Activated naive CD4-positive, alpha-beta T cell treated with anti-CD3 and anti-CD28 coated beads, Interleukin-2, amount 10 ng/mL, durations not matched to agents 7 days and 5 days (primary cell): ENCODE results near the gene RMND5A.
"Not testable (repeated sequence)": the region's sequence is repeated elsewhere in the genome, so short reads cannot be mapped to it uniquely, and the experiment has no call there.

Experiments used
- CTCF ChIA-PET: fragments of 350-600 bp; sonication (Branson Sonifier 250); formaldehyde crosslinking; loops from one replicate; lab custom pipeline; 2021; ENCODE audit warnings: antibody characterized with exemption; lab: Charles Lee
- DNase-seq: peaks from one replicate; pipeline ENCODE4 v3.0.0-alpha.2; 2020
- H3K27ac Mint-ChIP-seq: one replicate; pipeline ENCODE4 v1.8.0; 2021; ENCODE audit warnings: mild to moderate bottlenecking, moderate library complexity, mixed read lengths
- H3K27me3 Mint-ChIP-seq: one replicate; pipeline ENCODE4 v1.8.0; 2021; ENCODE audit warnings: mild to moderate bottlenecking, mixed read lengths
- H3K36me3 Mint-ChIP-seq: one replicate; pipeline ENCODE4 v1.8.0; 2021; ENCODE audit warnings: mixed read lengths
- H3K4me1 Mint-ChIP-seq: one replicate; pipeline ENCODE4 v1.8.0; 2021; ENCODE audit warnings: mixed read lengths
- H3K4me3 Mint-ChIP-seq: one replicate; pipeline ENCODE4 v1.8.0; 2021; ENCODE audit warnings: mild to moderate bottlenecking, moderate library complexity, mixed read lengths
- H3K9me3 Mint-ChIP-seq: one replicate; pipeline ENCODE4 v1.8.0; 2021; ENCODE audit warnings: mixed read lengths

The RMND5A gene

DNA sequence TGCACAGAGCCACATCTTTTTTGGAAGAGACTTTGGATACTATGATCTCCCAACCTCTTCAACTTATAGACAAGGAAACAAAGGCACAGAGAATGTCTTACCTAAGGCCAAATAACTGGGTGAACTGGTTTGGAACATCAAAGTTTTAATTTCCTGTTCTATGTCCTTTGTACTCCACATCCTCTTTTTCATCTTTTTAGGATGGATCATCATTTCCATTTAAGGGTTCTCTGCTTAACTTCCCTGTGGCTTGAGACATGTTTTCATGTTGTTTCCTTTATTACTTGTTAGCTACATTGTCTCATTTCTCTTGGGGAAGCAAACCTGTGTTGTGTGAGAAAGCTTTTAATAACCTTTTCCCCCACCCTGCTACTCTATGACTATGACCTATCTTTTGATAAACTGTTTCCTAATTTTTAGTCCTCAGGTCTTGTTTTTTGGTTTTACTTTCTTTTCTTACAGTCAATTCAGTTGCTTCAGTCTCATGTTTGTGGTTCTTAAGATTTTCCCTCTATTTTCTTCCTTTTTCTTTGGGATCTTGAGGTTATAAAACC is 22.5 kb upstream of the RMND5A start:
- H3K36me3 Mint-ChIP-seq: peaks cover 2% of the 10 kb centered on the region
- peaks cover 9% of the 10 kb centered on the region for H3K4me1 Mint-ChIP-seq
- H3K27me3 Mint-ChIP-seq: peaks cover 9% of the 10 kb centered on the region
- H3K4me3 Mint-ChIP-seq: no peak overlapping the region
- CTCF ChIA-PET: no interaction called here
- no peak for DNase-seq
- no peak overlapping the region for H3K27ac Mint-ChIP-seq
- peaks cover 13% of the 10 kb centered on the region for H3K9me3 Mint-ChIP-seq

GRCh38 chr2:86700690-86701089 is 19.4 kb upstream of the RMND5A start:
- Mint-ChIP-seq H3K27me3 (peaks cover 8% of the 10 kb centered on the region), H3K36me3 (no peaks in the 10 kb centered on the region), H3K4me1 (peaks cover 9% of the 10 kb centered on the region), H3K27ac (no peak overlapping the region), H3K4me3 (no peak overlapping the region), H3K9me3 (peaks cover 2% of the 10 kb centered on the region)
- CTCF ChIA-PET: no interaction called here
- DNase-seq: no peak

DNA sequence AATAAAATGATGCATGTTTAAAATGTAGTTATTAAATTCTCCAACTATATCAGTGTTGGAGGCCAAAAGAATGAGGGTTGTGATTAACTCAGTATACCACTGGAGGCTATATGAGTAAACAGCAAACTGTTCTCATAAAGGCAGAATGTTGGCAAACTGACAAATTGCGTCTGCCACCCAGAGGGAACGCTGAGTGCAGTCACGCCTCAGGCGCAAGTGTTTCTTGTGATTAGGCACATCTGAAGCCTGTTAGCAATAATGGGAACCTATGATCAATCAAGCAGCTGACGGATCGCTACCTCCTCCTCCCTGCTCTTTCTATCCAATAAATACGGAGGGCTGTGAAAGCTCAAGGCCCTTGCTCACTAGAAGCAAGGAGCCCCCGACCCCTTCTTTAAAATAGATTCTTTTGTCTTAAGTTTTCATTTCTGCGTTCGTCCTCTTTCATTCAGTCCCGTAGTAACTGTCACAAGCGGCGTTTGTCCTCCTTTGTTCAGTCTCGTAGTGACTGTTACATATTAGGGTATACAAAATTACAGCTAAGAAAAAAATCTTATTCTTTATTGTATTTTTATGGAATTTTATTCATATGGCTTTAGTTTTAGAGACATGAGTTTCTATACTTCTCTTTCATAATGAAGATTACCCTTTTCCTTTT is 16.3 kb upstream of the RMND5A start:
- H3K9me3 Mint-ChIP-seq: no peaks in the 10 kb centered on the region
- H3K4me1 Mint-ChIP-seq: no peaks in the 10 kb centered on the region
- no peak for DNase-seq
- peaks cover 11% of the 10 kb centered on the region for H3K27me3 Mint-ChIP-seq
- no peak overlapping the region for H3K4me3 Mint-ChIP-seq
- CTCF ChIA-PET: no interaction called here
- peaks cover 1% of the 10 kb centered on the region for H3K36me3 Mint-ChIP-seq
- no peak overlapping the region for H3K27ac Mint-ChIP-seq

- H3K9me3 Mint-ChIP-seq: no peaks in the 10 kb centered on the region
Observed at GRCh38 chr2:86704459-86704971, 15.6 kb upstream of the RMND5A start.

DNA sequence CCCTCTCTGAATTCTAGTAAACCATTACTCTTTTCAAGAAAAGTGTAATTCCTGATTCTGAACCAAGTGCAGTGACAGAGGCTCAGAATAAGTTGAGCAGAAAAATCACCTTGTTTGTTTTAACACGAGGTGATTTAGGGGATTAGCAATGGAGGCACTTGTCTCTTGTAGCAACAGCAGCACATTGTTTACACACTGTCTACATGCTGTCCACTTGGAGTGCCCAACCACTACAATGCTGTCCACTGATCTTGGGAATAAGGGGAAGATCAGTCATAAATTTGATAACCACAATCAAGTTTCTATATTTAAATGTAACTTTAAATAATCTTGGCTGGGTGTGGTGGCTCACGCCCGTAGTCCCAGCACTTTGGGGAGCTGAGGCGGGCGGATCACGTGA is 13.9 kb upstream of the RMND5A start:
- no peaks in the 10 kb centered on the region for H3K4me1 Mint-ChIP-seq
- H3K36me3 Mint-ChIP-seq: peaks cover 3% of the 10 kb centered on the region
- CTCF ChIA-PET: no interaction called here
- H3K27ac Mint-ChIP-seq: no peak overlapping the region
- H3K4me3 Mint-ChIP-seq: no peak overlapping the region
- no peaks in the 10 kb centered on the region for H3K9me3 Mint-ChIP-seq
- DNase-seq: no peak
- peaks cover 11% of the 10 kb centered on the region for H3K27me3 Mint-ChIP-seq

More at GRCh38 chr2:86704459-86704971, 15.6 kb upstream of the RMND5A start:
- Mint-ChIP-seq H3K4me3 (no peak overlapping the region), H3K27me3 (peaks cover 11% of the 10 kb centered on the region), H3K36me3 (peaks cover 1% of the 10 kb centered on the region), H3K27ac (no peak overlapping the region), H3K4me1 (no peaks in the 10 kb centered on the region)
- DNase-seq: no peak
- CTCF ChIA-PET: no interaction called here

DNA sequence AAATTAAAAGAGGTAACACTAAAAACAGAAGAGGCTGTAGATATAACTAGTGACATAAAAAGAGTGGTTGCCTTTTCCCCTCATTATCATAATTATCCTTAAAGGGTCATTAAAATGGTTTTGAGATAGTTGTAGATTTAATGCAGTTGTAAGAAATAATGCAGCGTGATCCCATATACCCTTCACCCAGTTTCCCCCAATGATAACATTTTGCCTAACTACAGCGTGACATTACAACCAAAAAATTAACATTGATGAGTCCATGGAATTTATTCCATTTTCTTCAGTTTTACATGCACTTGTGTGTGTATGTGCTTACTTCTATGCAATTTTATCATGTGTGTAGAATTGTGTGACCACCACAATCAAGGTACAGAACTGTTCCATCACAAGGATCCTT is 13.2 kb upstream of the RMND5A start:
- H3K9me3 Mint-ChIP-seq: no peaks in the 10 kb centered on the region
- no peaks in the 10 kb centered on the region for H3K4me1 Mint-ChIP-seq
- peaks cover 3% of the 10 kb centered on the region for H3K36me3 Mint-ChIP-seq
- CTCF ChIA-PET: no interaction called here
- no peak overlapping the region for H3K27ac Mint-ChIP-seq
- DNase-seq: no peak
- H3K4me3 Mint-ChIP-seq: no peak overlapping the region
- H3K27me3 Mint-ChIP-seq: peaks cover 11% of the 10 kb centered on the region

GRCh38 chr2:86708126-86708525 is 12.0 kb upstream of the RMND5A start:
- H3K27me3 Mint-ChIP-seq, H3K36me3 Mint-ChIP-seq, H3K4me3 Mint-ChIP-seq, H3K9me3 Mint-ChIP-seq, CTCF ChIA-PET, H3K27ac Mint-ChIP-seq, H3K4me1 Mint-ChIP-seq, DNase-seq: not testable (repeated sequence)

- H3K27ac Mint-ChIP-seq, H3K9me3 Mint-ChIP-seq, H3K36me3 Mint-ChIP-seq, H3K27me3 Mint-ChIP-seq, DNase-seq, H3K4me1 Mint-ChIP-seq, H3K4me3 Mint-ChIP-seq, CTCF ChIA-PET: not testable (repeated sequence)
Observed at GRCh38 chr2:86714579-86715173, 5.4 kb upstream of the RMND5A start.

- H3K4me3 Mint-ChIP-seq, CTCF ChIA-PET, H3K27ac Mint-ChIP-seq: not testable (repeated sequence)
Observed at GRCh38 chr2:86719263-86719636, 841 bp upstream of the RMND5A start.

GRCh38 chr2:86720540-86721320 is 639 bp downstream of the RMND5A start:
- H3K9me3 Mint-ChIP-seq, CTCF ChIA-PET, H3K36me3 Mint-ChIP-seq, H3K4me1 Mint-ChIP-seq, H3K27me3 Mint-ChIP-seq: not testable (repeated sequence)
- Mint-ChIP-seq H3K27ac (peak overlapping the region; percentile 92), H3K4me3 (peak overlapping the region; percentile 81)
- DNase-seq: peak; percentile 67

More at GRCh38 chr2:86719263-86719636, 841 bp upstream of the RMND5A start:
- not testable (repeated sequence) for H3K27me3 Mint-ChIP-seq, DNase-seq, H3K36me3 Mint-ChIP-seq, H3K9me3 Mint-ChIP-seq, H3K4me1 Mint-ChIP-seq

GRCh38 chr2:86725706-86726105 is 5.6 kb downstream of the RMND5A start:
- H3K27ac Mint-ChIP-seq, DNase-seq, H3K9me3 Mint-ChIP-seq, H3K4me3 Mint-ChIP-seq, H3K36me3 Mint-ChIP-seq, CTCF ChIA-PET, H3K27me3 Mint-ChIP-seq, H3K4me1 Mint-ChIP-seq: not testable (repeated sequence)

GRCh38 chr2:86732040-86732525 is 12.0 kb downstream of the RMND5A start:
- CTCF ChIA-PET, H3K4me1 Mint-ChIP-seq, H3K9me3 Mint-ChIP-seq, H3K36me3 Mint-ChIP-seq, H3K27me3 Mint-ChIP-seq, DNase-seq, H3K27ac Mint-ChIP-seq, H3K4me3 Mint-ChIP-seq: not testable (repeated sequence)

DNA sequence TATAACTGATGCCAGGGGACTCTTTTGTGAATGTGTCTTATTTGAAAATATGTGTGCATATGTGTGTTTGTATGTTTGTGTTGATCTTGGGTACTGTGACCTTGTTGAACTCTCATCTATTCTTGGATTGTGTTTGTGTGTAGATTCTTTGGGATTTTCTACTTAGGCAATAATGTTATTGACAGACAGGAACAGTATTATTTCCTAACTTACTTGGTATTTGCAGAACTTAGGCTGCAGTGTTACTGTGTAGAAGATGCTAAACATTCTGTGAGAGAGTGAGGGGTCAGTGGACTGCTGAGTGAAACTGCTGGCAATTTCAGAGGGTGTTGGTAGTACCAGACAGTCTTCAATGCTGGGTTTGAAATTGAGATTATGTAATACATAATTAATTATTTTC is 12.7 kb downstream of the RMND5A start:
- H3K9me3 Mint-ChIP-seq, H3K36me3 Mint-ChIP-seq, H3K4me3 Mint-ChIP-seq, CTCF ChIA-PET, H3K4me1 Mint-ChIP-seq, H3K27me3 Mint-ChIP-seq, DNase-seq, H3K27ac Mint-ChIP-seq: not testable (repeated sequence)

DNA sequence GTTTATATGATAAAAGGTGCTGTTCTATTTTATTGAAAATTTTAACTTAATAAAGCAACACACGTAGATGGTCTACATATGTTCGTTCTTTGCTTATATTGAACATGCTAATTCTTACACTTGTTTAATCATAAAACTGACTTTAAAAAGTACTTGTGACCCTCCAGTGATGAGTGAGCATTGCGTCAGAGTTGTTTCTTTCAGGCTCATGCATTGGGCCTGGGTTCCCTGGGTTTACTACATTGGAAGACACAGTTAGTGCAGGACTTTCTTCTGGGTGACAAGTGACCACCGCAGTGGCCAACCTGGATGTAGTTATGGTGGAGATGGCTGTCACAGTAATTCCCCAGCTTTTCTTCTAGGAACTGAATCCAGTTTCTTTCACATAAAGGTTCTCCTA is 13.4 kb downstream of the RMND5A start:
- H3K36me3 Mint-ChIP-seq, H3K4me1 Mint-ChIP-seq, H3K27me3 Mint-ChIP-seq, H3K9me3 Mint-ChIP-seq, H3K27ac Mint-ChIP-seq, CTCF ChIA-PET, DNase-seq, H3K4me3 Mint-ChIP-seq: not testable (repeated sequence)
